ENCODE results near the gene PIK3R4.

The PIK3R4 gene

GRCh38 chr3:130693314-130693713 is 53.3 kb downstream of the PIK3R4 start:
- H3K4me3 ChIP-seq (ENCODE audit: low read length) = no peak overlapping the region
- TF ChIP-seq, protein P1, sequence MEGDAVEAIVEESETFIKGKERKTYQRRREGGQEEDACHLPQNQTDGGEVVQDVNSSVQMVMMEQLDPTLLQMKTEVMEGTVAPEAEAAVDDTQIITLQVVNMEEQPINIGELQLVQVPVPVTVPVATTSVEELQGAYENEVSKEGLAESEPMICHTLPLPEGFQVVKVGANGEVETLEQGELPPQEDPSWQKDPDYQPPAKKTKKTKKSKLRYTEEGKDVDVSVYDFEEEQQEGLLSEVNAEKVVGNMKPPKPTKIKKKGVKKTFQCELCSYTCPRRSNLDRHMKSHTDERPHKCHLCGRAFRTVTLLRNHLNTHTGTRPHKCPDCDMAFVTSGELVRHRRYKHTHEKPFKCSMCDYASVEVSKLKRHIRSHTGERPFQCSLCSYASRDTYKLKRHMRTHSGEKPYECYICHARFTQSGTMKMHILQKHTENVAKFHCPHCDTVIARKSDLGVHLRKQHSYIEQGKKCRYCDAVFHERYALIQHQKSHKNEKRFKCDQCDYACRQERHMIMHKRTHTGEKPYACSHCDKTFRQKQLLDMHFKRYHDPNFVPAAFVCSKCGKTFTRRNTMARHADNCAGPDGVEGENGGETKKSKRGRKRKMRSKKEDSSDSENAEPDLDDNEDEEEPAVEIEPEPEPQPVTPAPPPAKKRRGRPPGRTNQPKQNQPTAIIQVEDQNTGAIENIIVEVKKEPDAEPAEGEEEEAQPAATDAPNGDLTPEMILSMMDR (conservative IDR thresholded peaks at IDR 0.05; ENCODE audit: low read depth, low read length) = no peak
- DNase-seq (ENCODE audit: low read depth) = no peak

DNA sequence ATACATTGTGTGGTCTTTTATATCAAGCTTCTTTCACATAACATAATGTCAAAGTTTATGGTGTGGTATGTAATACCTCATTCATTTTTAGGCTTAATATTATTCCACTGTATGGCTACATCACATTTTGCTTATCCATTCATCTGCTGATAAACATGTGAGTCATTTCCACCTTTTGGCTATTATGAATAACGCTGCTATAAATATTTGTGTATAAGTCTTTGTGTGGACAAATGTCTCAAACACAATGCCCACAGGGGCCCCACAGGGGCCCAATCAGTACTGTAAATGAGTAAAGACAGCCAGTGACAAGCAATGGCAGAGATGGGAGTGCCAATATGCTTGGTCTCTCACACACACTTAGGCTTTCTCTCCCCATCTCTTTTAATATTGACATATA is 54.2 kb downstream of the PIK3R4 start:
- no peak for DNase-seq (ENCODE audit: low read depth)
- H3K4me3 ChIP-seq (ENCODE audit: low read length) = no peak overlapping the region
- TF ChIP-seq, protein P1 (conservative IDR thresholded peaks at IDR 0.05; ENCODE audit: low read depth, low read length) = no peak

DNA sequence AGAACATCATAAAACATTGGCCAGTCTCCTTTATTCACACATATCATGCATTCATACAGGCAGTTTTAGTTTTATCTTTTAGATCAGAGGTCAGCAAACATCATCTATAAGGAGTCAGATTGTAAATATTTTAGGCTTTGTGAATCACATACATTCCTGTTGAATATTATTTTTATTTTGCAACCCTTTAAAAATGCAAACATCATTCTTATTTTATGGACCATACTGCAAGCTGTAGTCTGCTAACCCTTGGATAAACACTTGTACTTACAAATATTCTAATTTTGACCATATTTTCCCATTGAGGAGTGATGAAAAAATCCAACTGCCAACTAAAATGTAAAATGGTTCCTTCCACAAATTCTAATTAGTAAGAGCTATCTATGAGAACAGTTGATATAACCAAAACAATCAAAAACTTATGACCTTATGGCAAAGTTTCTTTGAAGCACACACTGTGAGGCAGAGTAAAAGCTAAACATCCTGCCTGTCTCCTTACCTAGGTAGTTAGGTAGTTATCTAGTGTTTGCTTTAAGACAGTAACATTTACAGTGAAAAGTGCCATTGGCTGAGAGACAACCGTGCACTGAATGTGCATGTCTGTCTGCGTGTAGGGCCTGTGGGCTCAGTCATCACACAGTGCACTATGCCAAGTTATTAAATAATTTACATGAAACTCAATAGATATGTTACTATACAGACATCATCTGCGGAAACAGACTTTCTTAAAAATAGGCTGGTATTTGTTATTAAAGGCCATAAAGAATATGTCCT is 57.7 kb downstream of the PIK3R4 start:
- H3K4me3 ChIP-seq (ENCODE audit: low read length) = no peak overlapping the region
- TF ChIP-seq, protein P1 (conservative IDR thresholded peaks at IDR 0.05; ENCODE audit: low read depth, low read length) = no peak
- DNase-seq (ENCODE audit: low read depth) = no peak

GRCh38 chr3:130688015-130688688 is 58.5 kb downstream of the PIK3R4 start:
- no peak overlapping the region for H3K4me3 ChIP-seq (ENCODE audit: low read length)
- DNase-seq (ENCODE audit: low read depth) = no peak
- TF ChIP-seq, protein P1 (conservative IDR thresholded peaks at IDR 0.05; ENCODE audit: low read depth, low read length) = no peak

- no peak for DNase-seq (ENCODE audit: low read depth)
- TF ChIP-seq, protein P1 (conservative IDR thresholded peaks at IDR 0.05; ENCODE audit: low read depth, low read length) = no peak
- no peak overlapping the region for H3K4me3 ChIP-seq (ENCODE audit: low read length)
Measured at GRCh38 chr3:130687327-130687726, 59.3 kb downstream of the PIK3R4 start.

DNA sequence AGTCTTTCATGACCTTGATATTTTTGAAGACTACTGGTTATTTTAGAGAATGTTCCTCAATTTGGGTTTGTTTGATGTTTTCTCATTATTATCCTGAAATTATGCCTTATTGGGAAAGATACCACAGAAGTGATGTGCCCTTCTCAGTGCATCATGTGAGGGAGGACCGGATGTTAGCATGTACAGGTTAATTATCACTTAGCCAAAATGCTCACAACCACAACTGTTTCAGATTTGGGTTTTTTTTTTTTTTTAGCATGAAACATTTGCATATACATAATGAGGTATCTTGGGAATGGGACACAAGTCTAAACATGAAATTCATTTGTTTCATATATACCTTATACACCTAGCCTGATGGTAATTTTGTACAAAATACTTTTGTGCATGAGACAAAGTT is 59.8 kb downstream of the PIK3R4 start:
- no peak overlapping the region for H3K4me3 ChIP-seq (ENCODE audit: low read length)
- DNase-seq (ENCODE audit: low read depth) = no peak
- TF ChIP-seq, protein P1 (conservative IDR thresholded peaks at IDR 0.05; ENCODE audit: low read depth, low read length) = no peak

- DNase-seq (ENCODE audit: low read depth) = no peak
- TF ChIP-seq, protein P1 (conservative IDR thresholded peaks at IDR 0.05; ENCODE audit: low read depth, low read length) = no peak
- no peak overlapping the region for H3K4me3 ChIP-seq (ENCODE audit: low read length)
Measured at GRCh38 chr3:130682131-130682530, 64.5 kb downstream of the PIK3R4 start.

Measured in retinal pigment epithelial cell (primary cell).